ENCODE measurements around the gene HDAC7.
"Not testable (repeated sequence)": the region's sequence is repeated elsewhere in the genome, so short reads cannot be mapped to it uniquely, and the experiment has no call there.

The HDAC7 gene

GRCh38 chr12:47829584-47829983, 9.9 kb upstream of the HDAC7 start:
- no peak for DNase-seq (ENCODE audit: low read depth, low spot score)

DNA sequence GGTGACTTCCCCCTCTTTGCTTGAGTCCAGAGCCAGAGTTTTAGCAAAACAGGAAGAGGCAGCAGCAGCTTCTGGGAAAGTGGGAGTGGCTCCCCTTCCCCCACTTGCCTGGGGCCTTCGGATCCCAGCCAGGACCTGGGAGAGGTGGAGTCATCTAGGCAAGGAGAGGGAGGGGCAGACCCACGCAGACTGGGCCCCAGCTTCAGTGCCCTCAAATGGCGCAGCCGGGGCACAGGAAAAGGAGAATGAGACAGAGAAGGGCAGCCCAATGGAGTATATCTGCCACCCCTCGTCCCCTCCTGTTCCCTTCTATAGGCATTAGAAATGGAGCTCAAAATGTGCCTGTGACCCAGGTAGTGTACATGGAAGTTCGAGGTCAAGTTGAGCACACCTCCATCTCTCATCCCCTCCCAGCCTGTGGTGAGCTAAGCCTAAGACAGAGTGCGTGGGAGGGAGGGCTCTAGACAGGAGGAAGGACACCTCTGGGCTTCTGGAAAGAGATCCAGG, 9.3 kb upstream of the HDAC7 start:
- DNase-seq (ENCODE audit: low read depth, low spot score): no peak

- no peak for DNase-seq (ENCODE audit: low read depth, low spot score)
Measured at GRCh38 chr12:47828008-47828975, 8.6 kb upstream of the HDAC7 start.

DNA sequence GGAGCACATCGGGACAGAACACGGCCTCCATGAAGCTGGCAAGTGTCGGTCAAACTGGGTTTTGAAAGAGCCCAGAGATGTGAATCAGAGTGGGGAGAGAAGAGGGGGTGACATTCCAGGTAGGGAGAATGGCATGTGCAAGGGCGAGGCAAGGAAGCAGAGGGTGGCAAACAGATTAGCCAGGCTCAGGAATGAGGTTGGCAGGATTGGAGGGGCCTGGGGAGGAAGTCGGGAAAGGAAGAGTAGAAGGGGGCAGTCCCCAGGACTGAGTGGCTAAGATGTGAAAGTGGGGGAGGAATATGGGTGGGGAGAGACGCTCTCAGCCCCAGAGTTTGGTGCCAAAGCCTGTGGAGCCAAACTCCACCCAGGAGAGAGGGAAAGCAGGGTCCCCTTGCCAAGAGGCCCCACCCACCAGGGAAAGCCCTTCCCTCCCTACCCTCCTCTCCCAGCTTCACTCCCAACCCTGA, 5.5 kb upstream of the HDAC7 start:
- no peak for DNase-seq (ENCODE audit: low read depth, low spot score)

DNA sequence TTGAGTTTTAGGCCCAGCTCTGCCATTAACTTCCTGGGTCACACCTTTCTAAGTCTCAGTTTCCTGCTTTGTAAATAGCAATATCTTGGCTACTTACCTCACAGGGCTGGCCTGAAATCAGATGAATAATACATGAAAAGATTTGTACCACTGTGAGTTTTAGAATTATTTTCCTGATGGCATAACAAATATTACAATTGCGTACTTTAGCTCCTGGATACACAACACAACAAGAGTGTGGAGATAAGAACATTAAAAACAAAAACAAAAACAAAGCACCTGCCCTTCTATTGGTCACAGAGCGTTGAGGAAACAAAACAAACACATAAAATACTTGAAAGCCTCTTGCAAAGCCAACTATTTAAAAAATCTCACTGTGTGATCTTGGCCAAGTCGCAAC, 4.9 kb upstream of the HDAC7 start:
- DNase-seq (ENCODE audit: low read depth, low spot score): no peak

- no peak for DNase-seq (ENCODE audit: low read depth, low spot score)
Measured at GRCh38 chr12:47824198-47824597, 4.5 kb upstream of the HDAC7 start.

DNA sequence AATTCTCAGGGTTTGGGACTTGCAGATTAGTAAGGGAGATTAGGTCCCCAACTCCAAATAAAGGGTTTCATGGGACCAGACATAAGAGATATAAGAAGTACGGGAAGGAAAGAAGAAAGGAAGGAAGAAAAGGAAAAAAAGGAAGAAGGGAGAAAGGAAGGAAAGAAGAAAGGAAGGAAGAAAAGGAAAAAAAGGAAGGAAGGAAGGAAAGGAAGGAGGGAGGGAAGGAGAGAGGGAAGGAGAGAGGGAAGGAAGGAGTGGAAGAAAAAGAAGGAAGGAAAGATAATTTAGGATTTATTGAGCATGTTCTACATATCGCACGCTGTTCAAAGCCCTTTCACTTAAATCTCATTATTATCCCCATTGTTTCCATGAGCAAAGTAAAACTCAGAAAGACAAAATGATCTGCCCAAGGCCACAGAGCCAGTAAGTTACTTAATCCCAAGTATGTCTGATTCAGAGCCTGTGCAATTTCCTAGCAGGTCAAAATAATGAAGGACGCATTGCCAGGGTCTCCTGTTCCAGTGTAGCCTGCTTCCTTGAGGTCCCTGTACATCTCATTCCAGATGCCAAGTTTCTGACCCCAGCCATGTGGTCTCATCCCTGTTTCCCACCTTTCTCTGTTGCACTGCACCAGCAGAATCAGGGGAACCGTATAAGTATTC, 3.9 kb upstream of the HDAC7 start:
- no peak for DNase-seq (ENCODE audit: low read depth, low spot score)

- no peak for DNase-seq (ENCODE audit: low read depth, low spot score)
Measured at GRCh38 chr12:47822863-47823262, 3.2 kb upstream of the HDAC7 start.

GRCh38 chr12:47822401-47822800, 2.7 kb upstream of the HDAC7 start:
- no peak for DNase-seq (ENCODE audit: low read depth, low spot score)

DNA sequence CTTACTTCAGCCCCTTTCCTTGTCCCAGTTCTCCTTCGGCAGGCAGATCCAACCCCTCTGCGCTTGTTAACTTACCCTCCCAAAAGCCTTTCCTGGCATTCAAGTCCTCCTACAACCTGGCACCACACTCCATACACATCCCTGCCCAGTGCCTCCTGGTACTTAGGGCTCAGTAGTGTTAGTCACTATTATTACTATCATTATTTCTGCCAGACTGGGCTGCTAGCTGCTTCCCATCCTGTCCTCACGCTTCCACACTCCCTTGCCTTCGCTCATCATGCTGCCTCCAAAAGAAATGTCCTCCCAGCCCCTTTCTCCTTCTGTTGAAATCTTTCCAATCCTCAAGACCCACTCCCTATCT, 1.6 kb upstream of the HDAC7 start:
- no peak for DNase-seq (ENCODE audit: low read depth, low spot score)

GRCh38 chr12:47820631-47821345, 1.1 kb upstream of the HDAC7 start:
- no peak for DNase-seq (ENCODE audit: low read depth, low spot score)

- no peak for DNase-seq (ENCODE audit: low read depth, low spot score)
Measured at GRCh38 chr12:47819138-47819895, 386 bp downstream of the HDAC7 start.

GRCh38 chr12:47818467-47819137, 1.1 kb downstream of the HDAC7 start:
- no peak for DNase-seq (ENCODE audit: low read depth, low spot score)

DNA sequence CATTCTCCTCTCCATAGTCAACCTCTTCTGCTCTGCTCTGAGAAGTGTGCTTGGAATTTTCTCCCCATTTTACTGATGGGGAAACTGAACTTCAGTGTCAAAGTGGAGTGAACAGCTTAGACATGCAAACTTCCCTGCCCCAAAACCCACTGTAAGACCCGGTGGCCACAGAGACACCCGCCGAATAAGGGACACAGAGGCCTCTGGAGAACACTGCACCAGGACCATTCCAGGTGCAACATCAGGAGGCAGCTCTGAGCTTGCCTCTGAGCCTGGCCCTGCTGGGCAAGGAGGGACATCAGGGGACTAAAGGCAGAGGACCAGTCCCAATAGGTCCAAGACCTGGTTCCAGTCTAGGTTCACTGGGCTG, 1.7 kb downstream of the HDAC7 start:
- no peak for DNase-seq (ENCODE audit: low read depth, low spot score)

- no peak for DNase-seq (ENCODE audit: low read depth, low spot score)
Measured at GRCh38 chr12:47817272-47818006, 2.3 kb downstream of the HDAC7 start.

GRCh38 chr12:47816403-47817271, 3.1 kb downstream of the HDAC7 start:
- no peak for DNase-seq (ENCODE audit: low read depth, low spot score)

- not testable (repeated sequence) for DNase-seq (ENCODE audit: low read depth, low spot score)
Measured at GRCh38 chr12:47815447-47815846, 4.3 kb downstream of the HDAC7 start.

- DNase-seq (ENCODE audit: low read depth, low spot score): no peak
Measured at GRCh38 chr12:47814539-47815170, 5.0 kb downstream of the HDAC7 start.
